Measurements from ENCODE around the gene MT1G. TPM values are rescaled to one million over a fixed set of nuclear protein-coding genes. Genes with fewer than 3 reads are reported as not detected.
A peak's percentile ranks its signal among the peaks of the same experiment; 100 is the strongest.
"Not testable (repeated sequence)": the region's sequence is repeated elsewhere in the genome, so short reads cannot be mapped to it uniquely, and the experiment has no call there.

Gene MT1G
- polyA plus RNA-seq, 1 experiment, result not detected

DNA sequence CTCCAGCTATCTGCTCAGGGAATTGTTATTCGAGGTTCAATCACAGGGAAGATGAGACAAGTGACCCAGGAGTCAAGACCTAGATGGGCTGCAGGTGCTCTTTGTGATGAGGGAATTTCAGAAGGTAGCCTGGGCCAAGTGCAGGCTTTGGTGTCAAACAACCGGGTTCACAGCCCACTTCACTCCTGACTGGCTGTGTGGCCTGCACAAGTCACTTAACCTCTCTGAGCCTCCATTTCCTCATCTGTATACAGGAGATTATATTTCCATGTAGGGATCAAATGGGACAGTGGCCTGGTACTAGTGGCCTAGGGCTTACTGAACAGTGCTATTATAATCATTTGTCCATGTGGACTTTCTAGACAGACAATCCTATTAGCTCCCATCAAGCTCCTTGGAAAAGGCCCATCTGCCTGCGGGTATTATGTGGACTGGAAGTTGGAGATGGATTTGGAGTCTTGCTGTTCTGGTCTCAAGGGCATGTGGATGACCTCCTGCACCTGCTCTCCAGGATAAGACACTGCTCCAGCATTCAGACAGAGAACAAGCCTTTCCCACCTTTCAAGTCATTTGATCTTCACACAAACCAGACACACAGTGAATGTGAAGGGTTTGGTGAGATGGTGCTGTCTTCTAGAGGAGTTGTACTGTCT, 11.3 kb upstream of the MT1G start:
- Histone ChIP-seq H3K27ac (ENCODE audit: low read depth, low read length) (no peak overlapping the region), H3K27me3 (ENCODE audit: control insufficient read depth, insufficient read depth, low read length) (peaks cover 16% of the 10 kb centered on the region), H3K9me3 (ENCODE audit: control insufficient read depth, insufficient read depth, low read length) (no peaks in the 10 kb centered on the region), H3K4me3 (ENCODE audit: low read depth, low read length) (no peak overlapping the region)
- no peak for DNase-seq (ENCODE audit: low read depth, low spot score)
- POLR2A ChIA-PET, result interaction anchor here (1.0 kb wide), 1 partner anchor 54 kb away, joined by 3 read pairs; the partner anchor contains the start of gene MT1E
- TF ChIP-seq, protein P1, sequence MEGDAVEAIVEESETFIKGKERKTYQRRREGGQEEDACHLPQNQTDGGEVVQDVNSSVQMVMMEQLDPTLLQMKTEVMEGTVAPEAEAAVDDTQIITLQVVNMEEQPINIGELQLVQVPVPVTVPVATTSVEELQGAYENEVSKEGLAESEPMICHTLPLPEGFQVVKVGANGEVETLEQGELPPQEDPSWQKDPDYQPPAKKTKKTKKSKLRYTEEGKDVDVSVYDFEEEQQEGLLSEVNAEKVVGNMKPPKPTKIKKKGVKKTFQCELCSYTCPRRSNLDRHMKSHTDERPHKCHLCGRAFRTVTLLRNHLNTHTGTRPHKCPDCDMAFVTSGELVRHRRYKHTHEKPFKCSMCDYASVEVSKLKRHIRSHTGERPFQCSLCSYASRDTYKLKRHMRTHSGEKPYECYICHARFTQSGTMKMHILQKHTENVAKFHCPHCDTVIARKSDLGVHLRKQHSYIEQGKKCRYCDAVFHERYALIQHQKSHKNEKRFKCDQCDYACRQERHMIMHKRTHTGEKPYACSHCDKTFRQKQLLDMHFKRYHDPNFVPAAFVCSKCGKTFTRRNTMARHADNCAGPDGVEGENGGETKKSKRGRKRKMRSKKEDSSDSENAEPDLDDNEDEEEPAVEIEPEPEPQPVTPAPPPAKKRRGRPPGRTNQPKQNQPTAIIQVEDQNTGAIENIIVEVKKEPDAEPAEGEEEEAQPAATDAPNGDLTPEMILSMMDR (IDR thresholded peaks at IDR 0.05; ENCODE audit: low read depth, low read length), result no peak
- CTCF ChIA-PET, result interaction anchor here (1.4 kb wide), 1 partner anchor 23 kb away, joined by 6 read pairs; no protein-coding TSS in a partner anchor

DNA sequence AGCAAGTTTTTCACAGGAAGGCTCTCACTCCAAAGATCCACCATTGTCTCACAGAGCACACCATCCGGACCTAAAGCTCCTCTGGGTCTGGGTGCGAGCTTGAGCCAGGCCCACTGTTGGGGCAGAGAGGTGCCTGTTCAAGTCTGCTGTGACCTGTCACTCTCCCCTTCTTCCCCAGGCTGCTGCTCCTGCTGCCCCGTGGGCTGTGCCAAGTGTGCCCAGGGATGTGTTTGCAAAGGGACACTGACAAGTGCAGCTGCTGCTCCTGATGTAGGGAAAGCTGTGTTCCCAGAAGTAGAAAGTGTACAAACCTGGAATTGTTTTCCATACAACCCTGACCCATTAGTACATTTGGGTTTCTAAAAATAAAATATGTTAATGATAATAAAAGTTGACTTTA, 9.6 kb upstream of the MT1G start:
- ChIA-PET POLR2A (interaction anchor here (1.3 kb wide), 1 partner anchor 52 kb away, joined by 3 read pairs; the partner anchor contains the start of gene MT1E), CTCF (interaction anchor here (0.6 kb wide), 1 partner anchor 887 kb away, joined by 3 read pairs; no protein-coding TSS in a partner anchor)
- no peak for DNase-seq (ENCODE audit: low read depth, low spot score)
- Histone ChIP-seq H3K4me3 (ENCODE audit: low read depth, low read length) (no peak overlapping the region), H3K9me3 (ENCODE audit: control insufficient read depth, insufficient read depth, low read length) (no peaks in the 10 kb centered on the region), H3K27ac (ENCODE audit: low read depth, low read length) (no peak overlapping the region), H3K27me3 (ENCODE audit: control insufficient read depth, insufficient read depth, low read length) (peaks cover 19% of the 10 kb centered on the region)
- TF ChIP-seq, protein P1 (IDR thresholded peaks at IDR 0.05; ENCODE audit: low read depth, low read length), result no peak

- TF ChIP-seq, protein P1 (IDR thresholded peaks at IDR 0.05; ENCODE audit: low read depth, low read length), result no peak
- Histone ChIP-seq H3K27ac (ENCODE audit: low read depth, low read length) (no peak overlapping the region), H3K27me3 (ENCODE audit: control insufficient read depth, insufficient read depth, low read length) (peaks cover 23% of the 10 kb centered on the region), H3K9me3 (ENCODE audit: control insufficient read depth, insufficient read depth, low read length) (no peaks in the 10 kb centered on the region), H3K4me3 (ENCODE audit: low read depth, low read length) (no peak overlapping the region)
- ChIA-PET POLR2A (interaction anchor here (0.6 kb wide), 1 partner anchor 142 kb away, joined by 7 read pairs; no protein-coding TSS in a partner anchor), CTCF (interaction anchor here (0.6 kb wide), 1 partner anchor 98 kb away, joined by 3 read pairs; no protein-coding TSS in a partner anchor)
- no peak for DNase-seq (ENCODE audit: low read depth, low spot score)
Measured at GRCh38 chr16:56675685-56676210, 7.9 kb upstream of the MT1G start.

DNA sequence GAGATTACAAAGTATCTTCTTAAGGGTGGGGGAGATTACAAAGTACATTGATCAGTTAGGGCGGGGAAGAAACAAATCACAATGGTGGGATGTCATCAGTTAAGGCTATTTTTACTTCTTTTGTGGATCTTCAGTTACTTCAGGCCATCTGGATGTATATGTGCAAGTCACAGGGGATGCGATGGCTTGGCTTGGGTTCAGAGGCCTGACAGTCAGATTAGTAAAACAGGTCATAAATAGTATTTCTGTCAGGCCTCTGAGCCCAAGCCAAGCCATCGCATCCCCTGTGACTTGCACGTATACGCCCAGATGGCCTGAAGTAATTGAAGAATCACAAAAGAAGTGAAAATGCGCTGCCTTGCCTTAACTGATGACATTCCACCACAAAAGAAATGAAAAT, 6.7 kb upstream of the MT1G start:
- DNase-seq (ENCODE audit: low read depth, low spot score); H3K9me3 ChIP-seq (ENCODE audit: control insufficient read depth, insufficient read depth, low read length); H3K4me3 ChIP-seq (ENCODE audit: low read depth, low read length); H3K27ac ChIP-seq (ENCODE audit: low read depth, low read length): not testable (repeated sequence)
- CTCF ChIA-PET, result interaction anchor here (0.7 to 1.5 kb wide), 3 partner anchors 8 to 29 kb away, joined by 4 read pairs; partner anchors contain the start of gene MT1X
- POLR2A ChIA-PET, result interaction anchor here (0.6 kb wide), 1 partner anchor 210 kb away, joined by 3 read pairs; no protein-coding TSS in a partner anchor
- peaks cover 35% of the 10 kb centered on the region for H3K27me3 ChIP-seq (ENCODE audit: control insufficient read depth, insufficient read depth, low read length)

GRCh38 chr16:56673921-56674320, 6.1 kb upstream of the MT1G start:
- peaks cover 42% of the 10 kb centered on the region for H3K27me3 ChIP-seq (ENCODE audit: control insufficient read depth, insufficient read depth, low read length)
- DNase-seq (ENCODE audit: low read depth, low spot score), result no peak
- H3K4me3 ChIP-seq (ENCODE audit: low read depth, low read length), result no peak overlapping the region
- TF ChIP-seq, protein P1 (IDR thresholded peaks at IDR 0.05; ENCODE audit: low read depth, low read length), result peak; percentile 58
- H3K27ac ChIP-seq (ENCODE audit: low read depth, low read length), result no peak overlapping the region
- POLR2A ChIA-PET, result interaction anchor here (0.6 to 0.8 kb wide), 2 partner anchors 48 to 209 kb away, joined by 3 read pairs; partner anchors contain the start of gene MT1E
- CTCF ChIA-PET, result interaction anchor here (0.5 to 2.9 kb wide), 8 partner anchors 9 to 129 kb away, joined by 4 to 19 read pairs (median 4); partner anchors contain the start of gene MT1X
- H3K9me3 ChIP-seq (ENCODE audit: control insufficient read depth, insufficient read depth, low read length), result no peaks in the 10 kb centered on the region

Measured in AG04450 (cell line).